Suprapubic skin (tissue), 3 donors: ENCODE measurements around the gene CCNC.

Experiments
- CTCF ChIP-seq, 2 donors: fragments of 200-600 bp in 1 of 2; fragments of 450-650 bp in 1 of 2; sonication (generic) in 1 of 2; IDR thresholded peaks; one replicate each; pipeline ENCODE4 v1.5.1; 2016 to 2019; ENCODE audit warnings: antibody characterized with exemption in 2 of 2, mild to moderate bottlenecking in 1 of 2, moderate library complexity in 1 of 2
- EP300 ChIP-seq: sonication (generic); formaldehyde crosslinking; IDR thresholded peaks from one replicate; pipeline ENCODE4 v1.6.1; 2017; ENCODE audit warnings: antibody characterized with exemption
- POLR2A ChIP-seq, 2 donors: fragments of 450-650 bp; IDR thresholded peaks; one replicate each; pipeline ENCODE4 v1.6.1; 2017; ENCODE audit warnings: antibody characterized with exemption in 2 of 2, mild to moderate bottlenecking in 2 of 2, moderate library complexity in 2 of 2

- TF ChIP-seq CTCF (IDR thresholded peaks at IDR 0.05) (no peak), POLR2A (IDR thresholded peaks at IDR 0.05) (no peak), EP300 (no peak)
Measured at GRCh38 chr6:99611148-99611547, 42.7 kb upstream of the CCNC start.
